Measurements from ENCODE around the gene U2AF2. TPM values are rescaled to one million over a fixed set of nuclear protein-coding genes. Genes with fewer than 3 reads are reported as not detected.

Gene U2AF2
- total and polyA plus RNA-seq, 9 of the 15 experiments (the other 6 are each of a cell fraction or from before 2014, with no cell fraction given), result 3.0 to 331 (median 157) TPM

GRCh38 chr19:55653651-55654322 is 1.0 kb upstream of the U2AF2 start (continued):
- TF ChIP-seq ELK3 (CRISPR knock-in tag; IDR thresholded peaks at IDR 0.05) (no peak), NFE2L1 (tag; IDR thresholded peaks at IDR 0.05; ENCODE audit: borderline replicate concordance, low read depth) (no peak), ARHGAP35 (IDR thresholded peaks at IDR 0.05; ENCODE audit: partially characterized antibody) (no peak), BDP1 (IDR thresholded peaks at IDR 0.05; ENCODE audit: insufficient read depth, insufficient read length) (no peak), TAL1 (IDR thresholded peaks at IDR 0.05) (peak; percentile 27; the same call in 1 of the 2 replicates), THRAP3 (IDR thresholded peaks at IDR 0.05; ENCODE audit: borderline replicate concordance) (no peak), ZBTB7A (IDR thresholded peaks at IDR 0.05; ENCODE audit: borderline replicate concordance, control insufficient read depth, low read depth, low read length) (no peak; the same call in 1 of the 2 replicates), PTRF (tag; IDR thresholded peaks at IDR 0.05) (no peak), E2F6 (IDR thresholded peaks at IDR 0.05; ENCODE audit: borderline replicate concordance in 1 of 2, extremely low read depth in 1 of 2, insufficient read depth in 1 of 2, insufficient read length in 1 of 2, low read depth in 1 of 2, low read length in 1 of 2, poor library complexity in 1 of 2, severe bottlenecking in 1 of 2) (peak; percentile 59 to 65), TAF15 (IDR thresholded peaks at IDR 0.05; ENCODE audit: low read depth, low read length) (no peak), CC2D1A (IDR thresholded peaks at IDR 0.05) (peak; percentile 73; the same call in 1 of the 2 replicates), DDX20 (tag; IDR thresholded peaks at IDR 0.05; ENCODE audit: low read depth) (no peak), SRSF1 (IDR thresholded peaks at IDR 0.05; ENCODE audit: low read depth, low read length) (no peak), KLF10 (CRISPR knock-in tag; IDR thresholded peaks at IDR 0.05) (no peak), THRA (IDR thresholded peaks at IDR 0.05) (no peak)
- TF ChIP-seq, protein P1, sequence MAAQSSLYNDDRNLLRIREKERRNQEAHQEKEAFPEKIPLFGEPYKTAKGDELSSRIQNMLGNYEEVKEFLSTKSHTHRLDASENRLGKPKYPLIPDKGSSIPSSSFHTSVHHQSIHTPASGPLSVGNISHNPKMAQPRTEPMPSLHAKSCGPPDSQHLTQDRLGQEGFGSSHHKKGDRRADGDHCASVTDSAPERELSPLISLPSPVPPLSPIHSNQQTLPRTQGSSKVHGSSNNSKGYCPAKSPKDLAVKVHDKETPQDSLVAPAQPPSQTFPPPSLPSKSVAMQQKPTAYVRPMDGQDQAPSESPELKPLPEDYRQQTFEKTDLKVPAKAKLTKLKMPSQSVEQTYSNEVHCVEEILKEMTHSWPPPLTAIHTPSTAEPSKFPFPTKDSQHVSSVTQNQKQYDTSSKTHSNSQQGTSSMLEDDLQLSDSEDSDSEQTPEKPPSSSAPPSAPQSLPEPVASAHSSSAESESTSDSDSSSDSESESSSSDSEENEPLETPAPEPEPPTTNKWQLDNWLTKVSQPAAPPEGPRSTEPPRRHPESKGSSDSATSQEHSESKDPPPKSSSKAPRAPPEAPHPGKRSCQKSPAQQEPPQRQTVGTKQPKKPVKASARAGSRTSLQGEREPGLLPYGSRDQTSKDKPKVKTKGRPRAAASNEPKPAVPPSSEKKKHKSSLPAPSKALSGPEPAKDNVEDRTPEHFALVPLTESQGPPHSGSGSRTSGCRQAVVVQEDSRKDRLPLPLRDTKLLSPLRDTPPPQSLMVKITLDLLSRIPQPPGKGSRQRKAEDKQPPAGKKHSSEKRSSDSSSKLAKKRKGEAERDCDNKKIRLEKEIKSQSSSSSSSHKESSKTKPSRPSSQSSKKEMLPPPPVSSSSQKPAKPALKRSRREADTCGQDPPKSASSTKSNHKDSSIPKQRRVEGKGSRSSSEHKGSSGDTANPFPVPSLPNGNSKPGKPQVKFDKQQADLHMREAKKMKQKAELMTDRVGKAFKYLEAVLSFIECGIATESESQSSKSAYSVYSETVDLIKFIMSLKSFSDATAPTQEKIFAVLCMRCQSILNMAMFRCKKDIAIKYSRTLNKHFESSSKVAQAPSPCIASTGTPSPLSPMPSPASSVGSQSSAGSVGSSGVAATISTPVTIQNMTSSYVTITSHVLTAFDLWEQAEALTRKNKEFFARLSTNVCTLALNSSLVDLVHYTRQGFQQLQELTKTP (IDR thresholded peaks at IDR 0.05; ENCODE audit: low read depth in 1 of 2, partially characterized antibody in 2 of 2), result peak; percentile 41 to 56

Measured in K562 (cell line).